ENCODE data around the gene PRDM16. TPM values are rescaled to one million over a fixed set of nuclear protein-coding genes. Genes with fewer than 3 reads are reported as not detected.

The PRDM16 gene
- polyA plus RNA-seq, 1 of the 3 experiments (the other 2 are of a cell fraction): not detected

DNA sequence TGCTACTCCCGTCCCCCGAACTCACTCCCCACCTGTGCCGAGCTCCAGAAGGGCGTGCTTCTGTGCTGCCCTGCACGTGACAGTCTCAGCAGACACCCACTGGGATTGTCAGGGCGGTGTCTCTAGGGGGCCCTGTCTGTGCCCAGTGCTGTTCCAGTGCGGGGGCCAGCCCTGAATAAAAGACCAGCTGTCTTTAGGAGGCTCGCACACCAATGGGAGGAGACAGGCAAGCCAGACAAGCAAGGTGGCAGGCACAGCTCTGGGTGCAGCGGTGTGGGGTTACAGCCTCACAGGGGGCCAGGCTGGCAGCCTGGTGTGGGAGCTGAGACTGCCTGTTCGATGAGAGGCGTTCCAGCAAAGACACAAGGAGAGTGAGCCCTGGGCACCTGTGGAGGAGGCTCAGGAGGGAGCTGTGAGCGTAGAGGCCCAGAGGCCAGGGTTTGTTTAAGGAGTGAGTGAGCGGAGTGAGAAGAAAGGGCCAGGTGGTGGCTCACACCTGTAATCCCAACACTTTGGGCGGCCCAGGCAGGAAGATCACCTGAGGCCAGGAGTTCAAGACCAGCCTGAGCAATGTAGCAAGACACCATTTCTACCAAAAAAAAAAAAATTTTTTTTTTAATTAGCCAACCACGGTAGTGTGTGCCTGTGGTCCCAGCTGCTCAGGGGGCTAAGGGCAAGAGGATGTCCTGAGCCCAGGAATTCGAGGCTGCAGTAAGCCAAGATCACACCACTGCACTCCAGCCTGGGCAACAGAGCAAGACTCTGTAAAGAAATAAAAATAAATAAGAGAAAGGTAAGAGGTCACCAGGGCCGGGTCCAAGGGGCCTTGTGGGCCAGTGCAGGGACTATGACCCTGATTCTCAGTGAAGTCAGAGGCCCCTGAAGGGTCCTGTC is 337.2 kb downstream of the PRDM16 start:
- Histone ChIP-seq H3K27me3 (ENCODE audit: insufficient read depth) (peaks cover 14% of the 10 kb centered on the region; the same call in 1 of the 2 replicates), H3K4me1 (ENCODE audit: control insufficient read depth in 1 of 2, insufficient read depth in 2 of 2, low read depth in 1 of 2, low read length in 1 of 2) (no peaks in the 10 kb centered on the region), H3K9ac (no peak overlapping the region), H3F3A (replicated peaks; ENCODE audit: insufficient read depth) (no peaks in the 10 kb centered on the region), H3K4me2 (no peak overlapping the region), H4K20me1 (ENCODE audit: insufficient read depth) (no peaks in the 10 kb centered on the region), H3K9me3 (no peaks in the 10 kb centered on the region), H3K36me3 (replicated peaks in 1 of 2; ENCODE audit: control insufficient read depth in 1 of 2, insufficient read depth in 2 of 2, low read length in 1 of 2) (no peaks in the 10 kb centered on the region), H3K79me2 (ENCODE audit: insufficient read depth) (no peaks in the 10 kb centered on the region), H3K4me3 (ENCODE audit: low read depth in 2 of 2, low read length in 1 of 2) (no peak overlapping the region), H3K27ac (ENCODE audit: low read depth in 2 of 2, low read length in 1 of 2) (no peak overlapping the region), H3K9me2 (no peaks in the 10 kb centered on the region), H2AFZ (ENCODE audit: low read depth) (no peak overlapping the region)
- TF ChIP-seq, protein P1, sequence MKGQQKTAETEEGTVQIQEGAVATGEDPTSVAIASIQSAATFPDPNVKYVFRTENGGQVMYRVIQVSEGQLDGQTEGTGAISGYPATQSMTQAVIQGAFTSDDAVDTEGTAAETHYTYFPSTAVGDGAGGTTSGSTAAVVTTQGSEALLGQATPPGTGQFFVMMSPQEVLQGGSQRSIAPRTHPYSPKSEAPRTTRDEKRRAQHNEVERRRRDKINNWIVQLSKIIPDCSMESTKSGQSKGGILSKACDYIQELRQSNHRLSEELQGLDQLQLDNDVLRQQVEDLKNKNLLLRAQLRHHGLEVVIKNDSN (IDR thresholded peaks at IDR 0.05; ENCODE audit: borderline replicate concordance, low read depth): no peak
- no peak for TF ChIP-seq RAD21 (IDR thresholded peaks at IDR 0.05; ENCODE audit: low read length)
- TF ChIP-seq MEF2A (IDR thresholded peaks at IDR 0.05; ENCODE audit: borderline replicate concordance, low read depth): no peak
- TF ChIP-seq GABPA (IDR thresholded peaks at IDR 0.05; ENCODE audit: low read depth): no peak
- no peak for TF ChIP-seq RFX5 (IDR thresholded peaks at IDR 0.05; ENCODE audit: low read length)
- TF ChIP-seq, protein P2, sequence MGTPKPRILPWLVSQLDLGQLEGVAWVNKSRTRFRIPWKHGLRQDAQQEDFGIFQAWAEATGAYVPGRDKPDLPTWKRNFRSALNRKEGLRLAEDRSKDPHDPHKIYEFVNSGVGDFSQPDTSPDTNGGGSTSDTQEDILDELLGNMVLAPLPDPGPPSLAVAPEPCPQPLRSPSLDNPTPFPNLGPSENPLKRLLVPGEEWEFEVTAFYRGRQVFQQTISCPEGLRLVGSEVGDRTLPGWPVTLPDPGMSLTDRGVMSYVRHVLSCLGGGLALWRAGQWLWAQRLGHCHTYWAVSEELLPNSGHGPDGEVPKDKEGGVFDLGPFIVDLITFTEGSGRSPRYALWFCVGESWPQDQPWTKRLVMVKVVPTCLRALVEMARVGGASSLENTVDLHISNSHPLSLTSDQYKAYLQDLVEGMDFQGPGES (IDR thresholded peaks at IDR 0.05; ENCODE audit: low read depth, low read length): no peak
- TF ChIP-seq RCOR1 (IDR thresholded peaks at IDR 0.05; ENCODE audit: low read length): no peak
- no peak for TF ChIP-seq FOXM1 (IDR thresholded peaks at IDR 0.05; ENCODE audit: low read depth)
- TF ChIP-seq MXI1 (IDR thresholded peaks at IDR 0.05; ENCODE audit: low read depth, low read length): no peak
- no peak for TF ChIP-seq CHD2 (IDR thresholded peaks at IDR 0.05; ENCODE audit: low read length, partially characterized antibody)
- TF ChIP-seq, protein P3, sequence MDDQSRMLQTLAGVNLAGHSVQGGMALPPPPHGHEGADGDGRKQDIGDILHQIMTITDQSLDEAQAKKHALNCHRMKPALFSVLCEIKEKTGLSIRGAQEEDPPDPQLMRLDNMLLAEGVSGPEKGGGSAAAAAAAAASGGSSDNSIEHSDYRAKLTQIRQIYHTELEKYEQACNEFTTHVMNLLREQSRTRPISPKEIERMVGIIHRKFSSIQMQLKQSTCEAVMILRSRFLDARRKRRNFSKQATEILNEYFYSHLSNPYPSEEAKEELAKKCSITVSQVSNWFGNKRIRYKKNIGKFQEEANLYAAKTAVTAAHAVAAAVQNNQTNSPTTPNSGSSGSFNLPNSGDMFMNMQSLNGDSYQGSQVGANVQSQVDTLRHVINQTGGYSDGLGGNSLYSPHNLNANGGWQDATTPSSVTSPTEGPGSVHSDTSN (IDR thresholded peaks at IDR 0.05): no peak
- TF ChIP-seq JUND (IDR thresholded peaks at IDR 0.05): no peak
- TF ChIP-seq GATA2 (CRISPR knock-in tag; IDR thresholded peaks at IDR 0.05): no peak
- TF ChIP-seq FOSL2 (IDR thresholded peaks at IDR 0.05; ENCODE audit: borderline replicate concordance, low read depth): no peak
- no peak for TF ChIP-seq NRF1 (IDR thresholded peaks at IDR 0.05; ENCODE audit: low read depth, low read length)
- no peak for TF ChIP-seq ZBTB33 (IDR thresholded peaks at IDR 0.05; ENCODE audit: borderline replicate concordance, low read depth)
- no peak for TF ChIP-seq POLR2AphosphoS5 (IDR thresholded peaks at IDR 0.05; ENCODE audit: low read depth, low read length)
- TF ChIP-seq MAX (IDR thresholded peaks at IDR 0.05; ENCODE audit: low read depth): no peak
- TF ChIP-seq EZH2phosphoT487 (IDR thresholded peaks at IDR 0.05; ENCODE audit: borderline replicate concordance, low read depth): no peak
- WGBS (ENCODE audit: low lambda C conversion rate): 26% methylated on average over 14 of the region's 17 CpGs
- ChIA-PET CTCF (interaction anchor here (1.0 kb wide), 1 partner anchor 11 kb away, joined by 5 read pairs; no protein-coding TSS in a partner anchor), POLR2A (no interaction called here)
- DNase-seq: no peak

Measured in SK-N-SH (cell line).